GM12878 (cell line): Measurements from ENCODE around the gene MAPKAPK3. TPM values are rescaled to one million over a fixed set of nuclear protein-coding genes. Genes with fewer than 3 reads are reported as not detected.
A peak's percentile ranks its signal among the peaks of the same experiment; 100 is the strongest.

Experiments
- ATAC-seq: fragments of 200-7000 bp; cut with Tn5 transposase; 3 replicates; pipeline ENCODE4 v1.9.1; 2020; ENCODE audit warnings: mild to moderate bottlenecking, moderate library complexity
- BruUV-seq: library from RNA; stranded (reverse); fragments of 400-500 nt; replicated peaks from 2 replicates; lab custom pipeline; 2021; lab: Mats Ljungman, UMichigan
- CTCF ChIA-PET: fragments of 300-600 bp; sonication (Branson Sonifier 250); formaldehyde crosslinking; extraction: SDS; loops from one replicate; lab custom pipeline; 2021; ENCODE audit warnings: inconsistent platforms; lab: Yijun Ruan, JAX
- POLR2A ChIA-PET: fragments of 350-600 bp; formaldehyde crosslinking; extraction: SDS; loops from one replicate; lab custom pipeline; 2021; ENCODE audit warnings: inconsistent platforms; lab: Charles Lee
- RAD21 ChIA-PET: fragments of 300-600 bp; sonication (Branson Sonifier 250); formaldehyde crosslinking; loops from one replicate; lab custom pipeline; 2023; ENCODE audit warnings: antibody characterized with exemption; ENCODE audit not compliant: unreplicated experiment; lab: Charles Lee
- SMC1A ChIA-PET: fragments of 300-600 bp; sonication (Branson Sonifier 250); formaldehyde crosslinking; loops from one replicate; lab custom pipeline; 2023; ENCODE audit not compliant: unreplicated experiment, uncharacterized antibody; lab: Charles Lee
- DNase-seq: peaks from one replicate; pipeline ENCODE4 v3.0.0-alpha.2; 2011; ENCODE audit warnings: low read depth, low spot score
- FAIRE-seq: peaks from 3 replicates; lab custom pipeline; 2011; peaks lifted over from hg19 to GRCh38; lab: Jason Lieb, UNC
- H2AFZ ChIP-seq: 2 replicates; pipeline ENCODE4 v1.6.0; 2011; ENCODE audit warnings: low read depth, low read length, control low read depth; ENCODE audit not compliant: control insufficient read depth
- H3K27ac ChIP-seq: 2 replicates; pipeline ENCODE4 v1.5.1; 2011; ENCODE audit warnings: control low read depth; ENCODE audit not compliant: control insufficient read depth, insufficient read depth
- H3K27me3 ChIP-seq, 2 experiments: replicated peaks in 1 of 2; 2 replicates each; pipeline versions ENCODE4 v1.6.0 to v1.6.1; 2011; ENCODE audit warnings: low read length in 1 of 2; ENCODE audit not compliant: control insufficient read depth in 2 of 2, insufficient read depth in 2 of 2
- H3K36me3 ChIP-seq, 2 experiments: 2 replicates each; pipeline ENCODE4 v1.5.1; 2011; ENCODE audit warnings: low read length in 1 of 2; ENCODE audit not compliant: control insufficient read depth in 2 of 2, insufficient read depth in 2 of 2
- H3K4me1 ChIP-seq: 2 replicates; pipeline ENCODE4 v1.6.1; 2011; ENCODE audit warnings: mild to moderate bottlenecking, low read length, moderate library complexity, mixed read lengths; ENCODE audit not compliant: control insufficient read depth, insufficient read depth
- H3K4me2 ChIP-seq: 2 replicates; pipeline ENCODE4 v1.6.0; 2011; ENCODE audit warnings: control low read depth; ENCODE audit not compliant: control insufficient read depth, insufficient read depth
- H3K4me3 ChIP-seq: fragments of 200-600 bp; sonication (generic); 2 replicates; pipeline ENCODE4 v1.5.1; 2016
- H3K79me2 ChIP-seq: 2 replicates; pipeline ENCODE4 v1.6.0; 2011; ENCODE audit warnings: low read length; ENCODE audit not compliant: control insufficient read depth, insufficient read depth
- H3K9ac ChIP-seq: 2 replicates; pipeline ENCODE4 v1.8.0; 2011; ENCODE audit warnings: low read length, control low read depth, mixed read lengths; ENCODE audit not compliant: control insufficient read depth, insufficient read depth
- H3K9me3 ChIP-seq: replicated peaks from 3 replicates; pipeline ENCODE4 v1.5.1; 2011; ENCODE audit warnings: mild to moderate bottlenecking, low read length; ENCODE audit not compliant: control insufficient read depth, insufficient read depth
- H4K20me1 ChIP-seq: 2 replicates; pipeline ENCODE4 v1.6.0; 2011; ENCODE audit not compliant: control insufficient read depth, insufficient read depth
- CBFB ChIP-seq: IDR thresholded peaks from 2 replicates; pipeline ENCODE4 v1.6.1; 2016; ENCODE audit warnings: antibody characterized with exemption, low read depth
- CBX3 ChIP-seq: fragments of 200-600 bp; sonication (generic); IDR thresholded peaks from 2 replicates; pipeline ENCODE4 v1.6.1; 2016; ENCODE audit warnings: low read depth, borderline replicate concordance
- CREB1 ChIP-seq: IDR thresholded peaks from 2 replicates; pipeline ENCODE4 v1.6.1; 2012; ENCODE audit warnings: low read depth, mild to moderate bottlenecking, inconsistent platforms
- CREM ChIP-seq: IDR thresholded peaks from 2 replicates; pipeline ENCODE4 v1.6.1; 2014; ENCODE audit warnings: antibody characterized with exemption, low read depth
- E2F4 ChIP-seq: IDR thresholded peaks from 2 replicates; pipeline ENCODE4 v1.6.1; 2012; ENCODE audit warnings: low read depth, low read length, improper control_type of control experiment
- EGR1 ChIP-seq, 2 experiments: IDR thresholded peaks; 1 replicate in 1 of 2; 2 replicates in 1 of 2; pipeline ENCODE4 v1.6.1; 2011 to 2012; ENCODE audit warnings: low read depth in 2 of 2, low read length in 2 of 2, borderline replicate concordance in 1 of 2, mild to moderate bottlenecking in 1 of 2, moderate library complexity in 1 of 2
- RELA ChIP-seq: fragments of 450-650 bp; IDR thresholded peaks from 2 replicates; pipeline ENCODE4 v1.8.0; 2014; ENCODE audit warnings: borderline replicate concordance; ENCODE audit not compliant: partially characterized antibody
- SIN3A ChIP-seq: IDR thresholded peaks from 2 replicates; pipeline ENCODE4 v1.6.1; 2012; ENCODE audit warnings: low read depth, low read length, improper control_type of control experiment
- SRF ChIP-seq, 2 experiments: IDR thresholded peaks; 2 replicates each; pipeline ENCODE4 v1.6.1; 2011; ENCODE audit warnings: low read depth in 2 of 2, low read length in 2 of 2, mild to moderate bottlenecking in 1 of 2, moderate library complexity in 1 of 2
- WGBS: methylation state at CpG from one replicate; pipeline ENCODE4 v1.1.6; 2016; ENCODE audit warnings: low lambda C conversion rate; ENCODE audit not compliant: insufficient replicate concordance, insufficient coverage; ENCODE audit errors: missing lambda C conversion rate; 5-methylcytosine and 5-hydroxymethylcytosine counted together
- in situ Hi-C: fragments of 300-500 bp; cut with MboI; formaldehyde crosslinking; loops from 9 replicates; pipeline ENCODE4 v1.14.3; 2018; ENCODE audit warnings: mixed read lengths
- intact Hi-C: fragments of 100-400 bp; cut with micrococcal nuclease; formaldehyde crosslinking; loops from one replicate; pipeline ENCODE4 v1.14.2; 2022; ENCODE audit not compliant: unreplicated experiment
- polyA plus RNA-seq, 11 experiments: library from polyadenylated mRNA; depleted of rRNA in 4 of 11; unstranded in 6 of 11; stranded (reverse) in 5 of 11; fragments of >200 nt; fragmentation: Nextera tagmentation in 4 of 11; fragmentation: Illumina TruSeq in 1 of 11; extraction: Ambion mirVana in 4 of 11; extraction: Trizol in 1 of 11; gene quantifications; 1 replicate in 1 of 11; 2 replicates in 10 of 11; pipeline versions ENCODE4 v1.2.1 to v1.2.3, GENCODE V29; 2011 to 2016; ENCODE audit warnings: inconsistent platforms in 2 of 11, missing spikeins in 2 of 11, low read depth in 1 of 11
- total RNA-seq, 4 experiments: library from RNA; depleted of rRNA in 3 of 4; stranded (reverse); fragments of >200 nt in 3 of 4; fragmentation: Illumina TruSeq in 1 of 4; extraction: Trizol in 1 of 4; gene quantifications; 2 replicates each; pipeline versions ENCODE4 v1.2.1 to v1.2.3, GENCODE V29; 2013 to 2021
- TF ChIP-seq, protein P1 (sequence below): fragments of 450-650 bp; IDR thresholded peaks from 2 replicates; pipeline ENCODE4 v1.6.1; 2017; ENCODE audit warnings: low read depth, mild to moderate bottlenecking, moderate library complexity
- TF ChIP-seq, protein P2 (sequence below): fragments of 450-650 bp; formaldehyde crosslinking; IDR thresholded peaks from 2 replicates; pipeline ENCODE4 v1.4.0; 2022; ENCODE audit warnings: mild to moderate bottlenecking, moderate library complexity

The MAPKAPK3 gene
- total and polyA plus RNA-seq, 10 of the 15 experiments (the other 5 are each of a cell fraction or from before 2014, with no cell fraction given), result 7.9 to 66.0 (median 39.0) TPM

GRCh38 chr3:50616770-50617095, 218 bp upstream of the MAPKAPK3 start:
- DNase-seq (peak; percentile 72), ATAC-seq (peak; percentile 80), FAIRE-seq (no peak)
- ChIA-PET POLR2A (interaction anchor here (0.8 to 1.7 kb wide), 4 partner anchors 26 to 768 kb away, joined by 3 to 10 read pairs (median 4); partner anchors contain the start of genes C3orf18 and MANF), RAD21 (interaction anchor here (0.8 to 12.9 kb wide), 13 partner anchors 11 to 818 kb away, joined by 3 to 244 read pairs (median 6); partner anchors contain the start of genes CYB561D2, HEMK1, MANF and NPRL2), SMC1A (interaction anchor here (0.8 to 11.4 kb wide), 15 partner anchors 8 to 818 kb away, joined by 3 to 186 read pairs (median 5); partner anchors contain the start of genes C3orf18 and HEMK1)
- WGBS, result under 1% methylated on average over 18 of the region's 22 CpGs
- Histone ChIP-seq H3K36me3 (no peaks in the 10 kb centered on the region), H2AFZ (peak overlapping the region; percentile 84), H3K9ac (peak overlapping the region; percentile 15; the same call in 1 of the 2 replicates), H4K20me1 (no peaks in the 10 kb centered on the region), H3K9me3 (no peaks in the 10 kb centered on the region), H3K4me1 (peaks cover 23% of the 10 kb centered on the region), H3K4me3 (peak overlapping the region; percentile 71), H3K79me2 (peaks cover 4% of the 10 kb centered on the region), H3K4me2 (peak overlapping the region; percentile 99)
- intact Hi-C loops (loop anchor here (1.0 to 5.0 kb wide), 7 partner anchors 36 to 1066 kb away; partner anchors contain the start of gene MANF), in situ Hi-C loops (loop anchor here (5.0 to 25.0 kb wide), 2 partner anchors 761 to 1071 kb away; no protein-coding TSS in a partner anchor)
- no TSS peak for BruUV-seq
- TF ChIP-seq SIN3A (peak; percentile 80; the same call in 1 of the 2 replicates), CREB1 (peak; percentile 82; the same call in 1 of the 2 replicates), CBFB (no peak), CREM (peak; percentile 82), E2F4 (peak; percentile 34; the same call in 1 of the 2 replicates), CBX3 (no peak), RELA (peak; percentile 28), SRF (IDR thresholded peaks at IDR 0.05; ENCODE audit: low read depth in 2 of 2, low read length in 2 of 2) (0 out of 4 replicates have a peak, but pooled peaks of 1 of the 2 experiments have one; percentile 33), EGR1 (IDR thresholded peaks at IDR 0.05; ENCODE audit: borderline replicate concordance in 1 of 2, low read depth in 2 of 2, low read length in 2 of 2) (peak in 1 of 2 experiments; percentile 77; a peak in 1 of 3 replicates)
- TF ChIP-seq, protein P1, sequence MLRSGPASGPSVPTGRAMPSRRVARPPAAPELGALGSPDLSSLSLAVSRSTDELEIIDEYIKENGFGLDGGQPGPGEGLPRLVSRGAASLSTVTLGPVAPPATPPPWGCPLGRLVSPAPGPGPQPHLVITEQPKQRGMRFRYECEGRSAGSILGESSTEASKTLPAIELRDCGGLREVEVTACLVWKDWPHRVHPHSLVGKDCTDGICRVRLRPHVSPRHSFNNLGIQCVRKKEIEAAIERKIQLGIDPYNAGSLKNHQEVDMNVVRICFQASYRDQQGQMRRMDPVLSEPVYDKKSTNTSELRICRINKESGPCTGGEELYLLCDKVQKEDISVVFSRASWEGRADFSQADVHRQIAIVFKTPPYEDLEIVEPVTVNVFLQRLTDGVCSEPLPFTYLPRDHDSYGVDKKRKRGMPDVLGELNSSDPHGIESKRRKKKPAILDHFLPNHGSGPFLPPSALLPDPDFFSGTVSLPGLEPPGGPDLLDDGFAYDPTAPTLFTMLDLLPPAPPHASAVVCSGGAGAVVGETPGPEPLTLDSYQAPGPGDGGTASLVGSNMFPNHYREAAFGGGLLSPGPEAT, result 0 out of 2 replicates have a peak, but pooled peaks have one; percentile 36
- TF ChIP-seq, protein P2, sequence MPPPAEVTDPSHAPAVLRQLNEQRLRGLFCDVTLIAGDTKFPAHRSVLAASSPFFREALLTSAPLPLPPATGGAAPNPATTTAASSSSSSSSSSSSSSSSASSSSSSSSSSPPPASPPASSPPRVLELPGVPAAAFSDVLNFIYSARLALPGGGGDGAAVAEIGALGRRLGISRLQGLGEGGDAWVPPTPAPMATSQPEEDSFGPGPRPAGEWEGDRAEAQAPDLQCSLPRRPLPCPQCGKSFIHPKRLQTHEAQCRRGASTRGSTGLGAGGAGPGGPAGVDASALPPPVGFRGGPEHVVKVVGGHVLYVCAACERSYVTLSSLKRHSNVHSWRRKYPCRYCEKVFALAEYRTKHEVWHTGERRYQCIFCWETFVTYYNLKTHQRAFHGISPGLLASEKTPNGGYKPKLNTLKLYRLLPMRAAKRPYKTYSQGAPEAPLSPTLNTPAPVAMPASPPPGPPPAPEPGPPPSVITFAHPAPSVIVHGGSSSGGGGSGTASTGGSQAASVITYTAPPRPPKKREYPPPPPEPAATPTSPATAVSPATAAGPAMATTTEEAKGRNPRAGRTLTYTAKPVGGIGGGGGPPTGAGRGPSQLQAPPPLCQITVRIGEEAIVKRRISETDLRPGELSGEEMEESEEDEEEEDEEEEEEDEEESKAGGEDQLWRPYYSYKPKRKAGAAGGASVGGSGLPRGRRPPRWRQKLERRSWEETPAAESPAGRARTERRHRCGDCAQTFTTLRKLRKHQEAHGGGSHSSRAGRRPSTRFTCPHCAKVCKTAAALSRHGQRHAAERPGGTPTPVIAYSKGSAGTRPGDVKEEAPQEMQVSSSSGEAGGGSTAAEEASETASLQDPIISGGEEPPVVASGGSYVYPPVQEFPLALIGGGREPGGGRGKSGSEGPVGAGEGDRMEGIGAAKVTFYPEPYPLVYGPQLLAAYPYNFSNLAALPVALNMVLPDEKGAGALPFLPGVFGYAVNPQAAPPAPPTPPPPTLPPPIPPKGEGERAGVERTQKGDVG, result no peak
- TF ChIP-seq, all 136 proteins: peak for 8
- CTCF ChIA-PET, result interaction anchor here (0.8 to 13.9 kb wide), 31 partner anchors 8 to 1063 kb away, joined by 3 to 410 read pairs (median 5); partner anchors contain the start of genes C3orf18, HEMK1, MANF and RBM15B
- H3K27ac ChIP-seq, result no peak overlapping the region
- H3K27me3 ChIP-seq, result no peaks in the 10 kb centered on the region
